Rectal smooth muscle tissue (tissue), 1 donor: ENCODE measurements around the gene SBK3.
A peak's percentile ranks its signal among the peaks of the same experiment; 100 is the strongest.
"Not testable (repeated sequence)": the region's sequence is repeated elsewhere in the genome, so short reads cannot be mapped to it uniquely, and the experiment has no call there.

Experiments used
- H3K27ac ChIP-seq: one replicate; pipeline ENCODE4 v1.7.0; 2013; ENCODE audit warnings: low read depth, low read length, inconsistent platforms
- H3K27me3 ChIP-seq: one replicate; pipeline ENCODE4 v1.7.0; 2013; ENCODE audit warnings: low read length; ENCODE audit not compliant: control insufficient read depth, insufficient read depth
- H3K36me3 ChIP-seq: one replicate; pipeline ENCODE4 v1.7.0; 2013; ENCODE audit warnings: low read length; ENCODE audit not compliant: control insufficient read depth, insufficient read depth
- H3K4me1 ChIP-seq: one replicate; pipeline ENCODE4 v1.7.0; 2013; ENCODE audit warnings: low read length; ENCODE audit not compliant: control insufficient read depth, insufficient read depth
- H3K4me3 ChIP-seq: one replicate; pipeline ENCODE4 v1.7.0; 2013; ENCODE audit warnings: low read length
- H3K9ac ChIP-seq: one replicate; pipeline ENCODE4 v1.7.0; 2013; ENCODE audit warnings: low read length

SBK3 gene

GRCh38 chr19:55581823-55582223 lies 36.5 kb upstream of the SBK3 start:
- no peak overlapping the region for H3K4me3 ChIP-seq
- H3K27me3 ChIP-seq, result no peaks in the 10 kb centered on the region
- H3K27ac ChIP-seq, result no peak overlapping the region
- no peaks in the 10 kb centered on the region for H3K36me3 ChIP-seq
- H3K9ac ChIP-seq, result no peak overlapping the region
- H3K4me1 ChIP-seq, result no peaks in the 10 kb centered on the region

DNA sequence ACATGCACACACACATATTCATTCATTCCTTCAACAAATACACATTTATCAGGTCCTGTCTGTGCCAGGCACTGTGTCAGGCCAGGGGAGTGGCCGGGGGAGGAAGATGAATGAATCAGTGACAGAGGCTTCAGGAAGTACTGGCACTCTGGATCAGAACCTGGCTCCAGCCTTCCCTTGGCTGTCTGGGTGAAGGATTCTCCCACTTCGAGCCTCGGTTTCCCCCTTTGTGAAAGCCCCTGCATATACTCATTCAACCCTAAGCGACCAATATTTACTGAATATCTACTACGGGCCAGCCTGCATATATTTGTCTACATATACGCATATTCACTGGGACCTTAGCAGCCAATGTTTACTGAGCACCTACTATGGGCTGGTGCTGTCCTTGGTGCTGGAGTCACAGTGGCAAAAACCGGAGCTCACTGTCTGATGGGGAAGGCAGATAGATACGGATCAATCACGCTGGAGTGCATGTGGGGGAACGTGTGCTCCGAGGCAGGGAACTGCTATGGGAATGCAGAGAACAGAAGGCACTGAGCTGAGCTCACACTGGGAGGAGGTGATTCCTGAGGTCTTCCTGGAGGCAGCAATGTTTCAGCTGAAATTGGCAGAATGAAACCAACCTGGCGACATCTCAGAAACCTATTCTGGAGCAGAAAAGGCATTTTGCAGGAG lies 35.9 kb upstream of the SBK3 start:
- H3K27me3 ChIP-seq, result no peaks in the 10 kb centered on the region
- no peaks in the 10 kb centered on the region for H3K36me3 ChIP-seq
- H3K4me1 ChIP-seq, result no peaks in the 10 kb centered on the region
- H3K4me3 ChIP-seq, result peak overlapping the region; percentile 88
- H3K27ac ChIP-seq, result peak overlapping the region; percentile 82
- H3K9ac ChIP-seq, result peak overlapping the region; percentile 58

GRCh38 chr19:55580628-55581144 lies 35.3 kb upstream of the SBK3 start, which contains the start of gene ZNF579:
Gene ZNF579, minus strand, starts transcription at chr19:55580848. Its CDS starts 1,209 bp downstream, at chr19:55579639.
- Histone ChIP-seq H3K27me3 (no peaks in the 10 kb centered on the region), H3K27ac (peak within 1 kb of the TSS; percentile 89)

DNA sequence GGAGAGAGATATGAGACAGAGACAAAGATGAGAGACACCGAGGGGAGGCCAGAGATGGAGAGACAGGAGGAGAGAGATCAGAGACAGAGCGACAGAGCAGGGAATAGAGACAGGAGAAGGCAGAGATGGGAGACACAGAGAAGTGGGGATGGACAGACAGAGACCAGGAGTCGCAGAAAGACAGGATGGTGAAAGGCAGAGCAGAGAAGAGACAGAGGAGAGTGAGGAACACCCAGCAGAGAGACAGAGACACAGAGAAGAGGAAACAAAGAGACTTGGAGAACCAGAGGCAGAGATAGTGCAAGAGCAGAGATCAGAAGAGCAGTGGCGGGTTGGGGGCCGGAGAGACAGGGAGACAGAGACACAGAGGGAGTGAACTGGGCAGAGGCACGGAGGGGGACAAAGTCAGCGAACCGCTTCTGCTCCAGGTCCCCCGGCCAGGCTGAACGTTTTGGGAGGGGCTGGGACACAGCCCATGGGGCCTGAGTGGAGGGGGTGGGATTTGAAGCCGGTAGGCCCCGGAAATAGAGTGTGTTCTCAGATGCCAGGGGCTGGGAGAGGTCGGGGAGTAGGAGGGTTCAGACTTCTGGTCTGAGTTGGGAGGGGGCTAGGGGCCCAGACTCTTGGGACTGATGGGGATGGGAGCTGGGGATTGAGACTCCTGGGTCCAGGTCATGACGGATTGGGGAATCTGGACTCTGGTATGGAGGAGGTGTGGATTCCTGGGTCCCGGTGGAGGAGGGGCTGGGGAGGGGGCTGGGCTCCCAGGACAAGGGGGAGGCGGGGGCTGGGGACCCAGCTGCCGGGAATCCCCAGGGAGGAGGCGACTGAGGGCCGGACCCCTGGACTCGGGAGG lies 34.7 kb upstream of the SBK3 start:
- Histone ChIP-seq H3K4me3 (peak overlapping the region; percentile 88), H3K36me3 (no peaks in the 10 kb centered on the region), H3K4me1 (no peaks in the 10 kb centered on the region), H3K27me3 (no peaks in the 10 kb centered on the region), H3K9ac (peak overlapping the region; percentile 56), H3K27ac (peak overlapping the region; percentile 89)

More at GRCh38 chr19:55580628-55581144, 35.3 kb upstream of the SBK3 start, which contains the start of gene ZNF579:
- Histone ChIP-seq H3K4me1 (no peaks in the 10 kb centered on the region), H3K36me3 (no peaks in the 10 kb centered on the region), H3K4me3 (peak within 1 kb of the TSS; percentile 88), H3K9ac (peak within 1 kb of the TSS; percentile 73)

DNA sequence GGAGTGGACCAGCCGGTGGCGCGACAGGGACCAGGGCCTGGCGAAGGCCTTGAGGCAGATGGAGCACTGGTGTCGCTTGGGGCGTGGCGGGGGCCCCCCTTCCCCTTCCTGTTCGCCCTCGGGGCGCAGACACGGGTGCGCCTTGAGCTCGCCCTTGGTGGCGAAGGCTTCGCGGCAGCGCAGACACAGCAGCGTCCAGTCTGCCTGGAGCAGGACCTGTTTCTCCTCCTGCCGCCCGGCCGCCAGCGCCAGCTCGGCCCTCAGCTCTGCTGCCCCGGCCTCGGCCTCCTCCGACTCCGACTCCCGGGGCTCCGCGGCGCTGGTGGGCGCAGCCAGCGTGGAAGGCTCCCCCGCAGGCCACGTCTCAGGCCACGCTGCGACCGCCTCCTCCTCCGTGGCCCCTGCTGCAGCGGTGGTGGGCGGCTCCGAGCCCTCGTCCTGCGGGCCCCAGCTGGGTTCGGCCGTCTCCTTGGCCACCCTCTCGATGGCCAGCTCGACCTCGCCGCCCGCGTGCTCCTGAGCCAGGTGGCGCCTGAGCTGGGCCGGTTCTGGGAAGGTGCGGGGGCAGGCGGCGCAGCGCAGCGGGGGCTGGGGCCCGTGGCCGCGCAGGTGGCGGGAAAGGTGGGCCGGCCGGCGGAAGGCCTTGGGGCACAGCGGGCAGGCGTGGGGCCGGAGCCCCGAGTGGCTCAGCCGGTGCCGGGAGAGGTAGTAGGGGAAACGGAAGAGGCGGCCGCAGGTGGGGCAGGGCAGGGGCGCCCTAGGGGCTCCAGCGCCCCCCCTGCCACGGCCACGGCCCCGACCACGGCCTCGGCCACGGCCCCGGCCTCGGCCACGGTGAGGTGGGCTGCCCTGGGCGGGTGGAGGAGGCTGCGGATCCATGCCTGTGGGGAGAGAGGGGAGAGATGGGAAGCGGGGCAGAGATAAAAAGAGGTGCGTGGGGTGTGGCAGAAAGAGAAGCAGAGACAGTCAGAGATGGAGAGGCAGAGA lies 33.7 kb upstream of the SBK3 start:
- H3K36me3 ChIP-seq, result no peaks in the 10 kb centered on the region
- H3K4me1 ChIP-seq, result no peaks in the 10 kb centered on the region
- H3K4me3 ChIP-seq, result peak overlapping the region; percentile 88
- H3K9ac ChIP-seq, result no peak overlapping the region
- no peaks in the 10 kb centered on the region for H3K27me3 ChIP-seq
- no peak overlapping the region for H3K27ac ChIP-seq

GRCh38 chr19:55578031-55578760 lies 32.9 kb upstream of the SBK3 start:
- no peaks in the 10 kb centered on the region for H3K27me3 ChIP-seq
- no peaks in the 10 kb centered on the region for H3K36me3 ChIP-seq
- H3K9ac ChIP-seq, result no peak overlapping the region
- no peak overlapping the region for H3K27ac ChIP-seq
- no peak overlapping the region for H3K4me3 ChIP-seq
- H3K4me1 ChIP-seq, result no peaks in the 10 kb centered on the region

DNA sequence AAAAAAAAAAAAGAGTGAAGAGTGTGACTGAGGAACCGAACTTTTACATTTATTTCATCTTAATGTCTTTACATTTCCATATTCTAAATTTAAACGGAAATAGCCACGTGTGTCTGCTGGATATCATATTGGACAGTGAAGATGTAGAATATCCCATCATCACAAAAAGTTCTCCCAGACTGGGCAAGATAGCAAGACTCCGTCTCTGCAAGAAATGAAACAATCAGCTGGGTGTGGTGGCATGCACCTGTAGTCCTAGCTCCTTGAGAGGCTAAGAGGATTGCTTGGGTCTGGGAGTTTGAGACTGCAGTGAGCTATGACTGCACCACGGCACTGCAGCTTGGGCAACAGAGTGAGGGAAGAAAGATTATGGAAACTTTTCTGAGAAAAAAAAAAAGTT lies 31.4 kb upstream of the SBK3 start:
- no peaks in the 10 kb centered on the region for H3K36me3 ChIP-seq
- H3K27me3 ChIP-seq, result no peaks in the 10 kb centered on the region
- H3K4me3 ChIP-seq, result no peak overlapping the region
- H3K9ac ChIP-seq, result no peak overlapping the region
- H3K27ac ChIP-seq, result no peak overlapping the region
- no peaks in the 10 kb centered on the region for H3K4me1 ChIP-seq

DNA sequence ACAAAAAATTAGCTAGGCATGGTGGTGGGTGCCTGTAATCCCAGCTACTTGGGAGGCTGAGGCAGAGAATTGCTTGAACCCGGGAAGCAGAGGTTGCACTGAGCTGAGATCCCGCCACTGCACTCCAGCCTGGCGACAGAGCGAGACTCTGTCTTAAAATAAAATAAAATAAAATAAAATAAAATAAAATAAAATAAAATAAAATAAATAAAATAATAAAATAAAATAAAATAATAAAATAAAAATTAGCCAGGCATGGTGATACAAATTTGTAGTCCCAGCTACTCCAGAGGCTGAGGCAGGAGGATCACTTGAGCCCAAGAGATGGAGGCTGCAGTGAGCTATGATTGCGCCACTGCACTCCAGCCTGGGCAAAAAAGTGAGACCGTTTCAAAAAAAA lies 28.6 kb upstream of the SBK3 start:
- not testable (repeated sequence) for H3K9ac ChIP-seq, H3K36me3 ChIP-seq, H3K27ac ChIP-seq, H3K27me3 ChIP-seq, H3K4me3 ChIP-seq, H3K4me1 ChIP-seq

GRCh38 chr19:55569477-55569876 lies 24.1 kb upstream of the SBK3 start:
- not testable (repeated sequence) for H3K27ac ChIP-seq, H3K4me3 ChIP-seq, H3K9ac ChIP-seq, H3K4me1 ChIP-seq, H3K27me3 ChIP-seq, H3K36me3 ChIP-seq

DNA sequence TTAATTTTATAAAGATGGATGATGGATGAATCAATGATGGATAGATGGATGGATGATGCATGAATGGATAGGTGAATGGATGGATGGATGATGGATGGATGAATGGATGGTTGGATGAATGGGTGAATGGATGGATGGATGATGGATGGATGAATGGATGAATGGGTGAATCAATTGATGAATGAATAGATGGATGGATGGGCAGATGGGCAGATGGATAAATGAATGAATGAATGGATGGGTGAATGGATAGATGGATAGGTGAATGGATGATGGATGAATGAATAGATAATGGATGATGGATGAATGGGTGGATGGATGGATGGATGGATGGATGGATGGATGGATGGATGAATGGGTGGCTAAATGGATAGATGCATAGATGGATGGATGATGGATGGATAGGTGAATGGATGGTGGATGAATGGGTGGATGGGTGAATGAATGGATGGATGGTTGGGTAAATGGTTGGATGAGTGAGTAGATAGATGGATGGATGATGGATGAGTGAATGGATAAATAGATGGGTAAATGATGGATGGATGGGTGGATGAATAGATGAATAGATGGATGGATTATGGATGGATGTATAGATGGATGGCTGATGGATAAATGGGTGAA lies 22.5 kb upstream of the SBK3 start:
- Histone ChIP-seq H3K4me1 (no peaks in the 10 kb centered on the region), H3K36me3 (no peaks in the 10 kb centered on the region), H3K27ac (no peak overlapping the region), H3K4me3 (no peak overlapping the region), H3K9ac (no peak overlapping the region), H3K27me3 (peaks cover 3% of the 10 kb centered on the region)

DNA sequence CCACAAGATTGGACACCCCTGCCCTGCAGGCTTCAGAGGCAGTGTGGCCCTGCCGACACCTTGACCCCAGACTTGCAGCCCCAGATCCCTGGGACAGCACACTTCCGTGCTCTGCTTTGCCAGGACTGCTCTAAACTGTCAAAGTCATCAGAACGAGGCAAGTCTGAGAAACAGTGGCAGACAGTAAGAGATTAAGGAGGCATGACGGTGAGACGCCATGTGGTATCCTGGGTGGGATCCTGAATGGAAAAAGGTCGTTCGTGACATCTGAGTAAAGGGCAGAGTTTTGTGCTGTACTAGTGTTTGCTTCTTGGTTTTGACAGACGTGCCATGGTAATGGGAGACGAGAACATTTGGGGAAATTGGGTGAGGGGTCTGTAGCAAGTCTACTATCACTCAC lies 21.5 kb upstream of the SBK3 start:
- Histone ChIP-seq H3K36me3 (no peaks in the 10 kb centered on the region), H3K27ac (no peak overlapping the region), H3K4me3 (no peak overlapping the region), H3K4me1 (no peaks in the 10 kb centered on the region), H3K27me3 (peaks cover 3% of the 10 kb centered on the region), H3K9ac (no peak overlapping the region)
